HG03280 (cell line): ENCODE measurements around the gene NPPB.

Source experiments
- ATAC-seq: cut with Tn5 transposase; IDR thresholded peaks from one replicate; pipeline ENCODE4 v1.9.1; 2021; ENCODE audit warnings: mild to moderate bottlenecking, moderate library complexity; ENCODE audit not compliant: unreplicated experiment

Gene NPPB

GRCh38 chr1:11836955-11837766, 21.6 kb downstream of the NPPB start:
- no peak for ATAC-seq

GRCh38 chr1:11835441-11836225, 23.1 kb downstream of the NPPB start:
- no peak for ATAC-seq

GRCh38 chr1:11833900-11834299, 24.8 kb downstream of the NPPB start:
- ATAC-seq: no peak

GRCh38 chr1:11833497-11833896, 25.2 kb downstream of the NPPB start:
- ATAC-seq: no peak

- ATAC-seq: no peak
These were observed 26.6 kb downstream of the NPPB start for GRCh38 chr1:11831945-11832725.

GRCh38 chr1:11828511-11828910, 30.2 kb downstream of the NPPB start:
- no peak for ATAC-seq

GRCh38 chr1:11826946-11827345, 31.8 kb downstream of the NPPB start:
- ATAC-seq: no peak

GRCh38 chr1:11825131-11825530, 33.6 kb downstream of the NPPB start:
- no peak for ATAC-seq

GRCh38 chr1:11823366-11824137, 35.2 kb downstream of the NPPB start:
- ATAC-seq: no peak

- no peak for ATAC-seq
These were observed 36.7 kb downstream of the NPPB start for GRCh38 chr1:11822091-11822490.

GRCh38 chr1:11817192-11817591, 41.6 kb downstream of the NPPB start:
- no peak for ATAC-seq

GRCh38 chr1:11813021-11813420, 45.7 kb downstream of the NPPB start:
- ATAC-seq: no peak
